Body of pancreas (tissue), 4 donors: Measurements from ENCODE around the gene ZNF286A.

Source experiments
- POLR2A ChIP-seq, 3 donors: fragments of 450-650 bp; IDR thresholded peaks; one replicate each; pipeline ENCODE4 v1.6.1; 2016; ENCODE audit warnings: antibody characterized with exemption in 3 of 3, mild to moderate bottlenecking in 2 of 3
- TF ChIP-seq, protein P1 (sequence below), 7 experiments: fragments of 450-650 bp in 4 of 7; fragments of 200-600 bp in 3 of 7; sonication (generic) in 3 of 7; IDR thresholded peaks; one replicate each; pipeline ENCODE4 v1.5.1; 2016 to 2019; ENCODE audit warnings: antibody characterized with exemption in 7 of 7

DNA sequence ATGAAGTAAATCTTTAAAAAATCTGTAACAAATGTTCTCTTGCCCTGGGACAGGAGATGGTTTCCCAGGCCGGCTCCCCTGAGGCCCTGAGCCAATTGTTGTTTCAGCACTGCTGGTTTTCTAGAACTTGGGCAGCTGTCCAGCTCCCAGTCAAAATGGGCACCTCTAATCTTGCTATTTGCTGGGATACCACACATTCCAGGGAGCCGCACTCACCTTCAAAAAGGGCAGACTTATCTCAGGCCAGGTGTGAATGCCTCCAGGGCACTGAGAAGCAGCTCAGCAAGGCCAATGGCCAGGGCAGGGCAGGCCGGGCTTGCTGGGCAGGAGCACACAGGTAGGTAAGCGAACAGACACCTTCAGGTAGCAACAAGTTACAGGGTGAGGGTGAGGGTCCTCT is 39.9 kb upstream of the ZNF286A start:
- TF ChIP-seq, protein P1, sequence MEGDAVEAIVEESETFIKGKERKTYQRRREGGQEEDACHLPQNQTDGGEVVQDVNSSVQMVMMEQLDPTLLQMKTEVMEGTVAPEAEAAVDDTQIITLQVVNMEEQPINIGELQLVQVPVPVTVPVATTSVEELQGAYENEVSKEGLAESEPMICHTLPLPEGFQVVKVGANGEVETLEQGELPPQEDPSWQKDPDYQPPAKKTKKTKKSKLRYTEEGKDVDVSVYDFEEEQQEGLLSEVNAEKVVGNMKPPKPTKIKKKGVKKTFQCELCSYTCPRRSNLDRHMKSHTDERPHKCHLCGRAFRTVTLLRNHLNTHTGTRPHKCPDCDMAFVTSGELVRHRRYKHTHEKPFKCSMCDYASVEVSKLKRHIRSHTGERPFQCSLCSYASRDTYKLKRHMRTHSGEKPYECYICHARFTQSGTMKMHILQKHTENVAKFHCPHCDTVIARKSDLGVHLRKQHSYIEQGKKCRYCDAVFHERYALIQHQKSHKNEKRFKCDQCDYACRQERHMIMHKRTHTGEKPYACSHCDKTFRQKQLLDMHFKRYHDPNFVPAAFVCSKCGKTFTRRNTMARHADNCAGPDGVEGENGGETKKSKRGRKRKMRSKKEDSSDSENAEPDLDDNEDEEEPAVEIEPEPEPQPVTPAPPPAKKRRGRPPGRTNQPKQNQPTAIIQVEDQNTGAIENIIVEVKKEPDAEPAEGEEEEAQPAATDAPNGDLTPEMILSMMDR (IDR thresholded peaks at IDR 0.05): no peak
- no peak for TF ChIP-seq POLR2A (IDR thresholded peaks at IDR 0.05)
